ENCODE measurements around the gene MYO1H. TPM values are rescaled to one million over a fixed set of nuclear protein-coding genes. Genes with fewer than 3 reads are reported as not detected.

The MYO1H gene
- total RNA-seq, 2 experiments from 2014 or later = not detected

DNA sequence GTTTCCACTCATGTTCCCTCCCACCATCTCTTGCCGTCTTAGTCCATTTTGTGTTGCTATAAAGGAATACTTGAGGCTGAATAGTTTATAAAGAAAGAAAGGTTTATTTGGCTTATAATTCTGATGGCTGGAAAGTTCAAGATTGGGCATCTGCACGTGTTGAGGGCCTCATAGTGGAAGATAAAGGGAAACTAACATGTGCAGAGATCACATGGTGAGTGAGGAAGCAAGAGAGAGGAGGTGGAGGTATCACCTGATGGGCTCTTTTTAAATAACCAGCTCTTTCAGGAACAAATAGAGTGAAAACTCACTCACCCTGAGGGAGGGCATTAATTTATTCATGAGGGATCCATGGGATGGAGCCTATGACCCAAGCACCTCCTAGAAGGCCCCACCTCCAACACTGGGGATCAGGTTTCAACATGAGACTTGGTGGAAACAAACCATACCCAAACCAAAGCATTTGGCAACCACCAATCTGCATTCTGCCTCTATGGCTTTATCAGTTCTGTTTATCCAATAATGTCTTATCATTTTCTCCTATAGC is 29.5 kb downstream of the MYO1H start:
- no peak overlapping the region for H3K27ac Mint-ChIP-seq
- Histone ChIP-seq H3K27me3 (ENCODE audit: control insufficient read depth in 1 of 2, insufficient read depth in 2 of 2, low read length in 2 of 2) (peaks cover 13 to 17% of the 10 kb centered on the region in 2 experiments), H3K4me1 (ENCODE audit: insufficient read depth, low read length) (no peaks in the 10 kb centered on the region), H3K27ac (ENCODE audit: low read depth in 1 of 2, low read length in 2 of 2) (no peak overlapping the region), H3K36me3 (ENCODE audit: insufficient read depth, low read length) (no peaks in the 10 kb centered on the region), H3K9me3 (ENCODE audit: control insufficient read depth in 1 of 2, insufficient read depth in 1 of 2, low read length in 2 of 2) (no peaks in the 10 kb centered on the region), H3K4me3 (ENCODE audit: low read length) (no peak overlapping the region)
- no peaks in the 10 kb centered on the region for H3K9me3 Mint-ChIP-seq
- TF ChIP-seq, protein P1, sequence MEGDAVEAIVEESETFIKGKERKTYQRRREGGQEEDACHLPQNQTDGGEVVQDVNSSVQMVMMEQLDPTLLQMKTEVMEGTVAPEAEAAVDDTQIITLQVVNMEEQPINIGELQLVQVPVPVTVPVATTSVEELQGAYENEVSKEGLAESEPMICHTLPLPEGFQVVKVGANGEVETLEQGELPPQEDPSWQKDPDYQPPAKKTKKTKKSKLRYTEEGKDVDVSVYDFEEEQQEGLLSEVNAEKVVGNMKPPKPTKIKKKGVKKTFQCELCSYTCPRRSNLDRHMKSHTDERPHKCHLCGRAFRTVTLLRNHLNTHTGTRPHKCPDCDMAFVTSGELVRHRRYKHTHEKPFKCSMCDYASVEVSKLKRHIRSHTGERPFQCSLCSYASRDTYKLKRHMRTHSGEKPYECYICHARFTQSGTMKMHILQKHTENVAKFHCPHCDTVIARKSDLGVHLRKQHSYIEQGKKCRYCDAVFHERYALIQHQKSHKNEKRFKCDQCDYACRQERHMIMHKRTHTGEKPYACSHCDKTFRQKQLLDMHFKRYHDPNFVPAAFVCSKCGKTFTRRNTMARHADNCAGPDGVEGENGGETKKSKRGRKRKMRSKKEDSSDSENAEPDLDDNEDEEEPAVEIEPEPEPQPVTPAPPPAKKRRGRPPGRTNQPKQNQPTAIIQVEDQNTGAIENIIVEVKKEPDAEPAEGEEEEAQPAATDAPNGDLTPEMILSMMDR (IDR thresholded peaks at IDR 0.05) = no peak
- intact Hi-C loops (cut with DNase I, micrococcal nuclease) = no loop called here
- ChIA-PET CTCF (no interaction called here), POLR2A (no interaction called here)
- DNase-seq (no peak), ATAC-seq (ENCODE audit: poor library complexity) (no peak)
- H3K36me3 Mint-ChIP-seq (ENCODE audit: low read depth) = no peaks in the 10 kb centered on the region
- peaks cover 43% of the 10 kb centered on the region for H3K27me3 Mint-ChIP-seq
- H3K4me3 Mint-ChIP-seq = no peak overlapping the region
- H3K4me1 Mint-ChIP-seq (ENCODE audit: low read depth) = no peaks in the 10 kb centered on the region

DNA sequence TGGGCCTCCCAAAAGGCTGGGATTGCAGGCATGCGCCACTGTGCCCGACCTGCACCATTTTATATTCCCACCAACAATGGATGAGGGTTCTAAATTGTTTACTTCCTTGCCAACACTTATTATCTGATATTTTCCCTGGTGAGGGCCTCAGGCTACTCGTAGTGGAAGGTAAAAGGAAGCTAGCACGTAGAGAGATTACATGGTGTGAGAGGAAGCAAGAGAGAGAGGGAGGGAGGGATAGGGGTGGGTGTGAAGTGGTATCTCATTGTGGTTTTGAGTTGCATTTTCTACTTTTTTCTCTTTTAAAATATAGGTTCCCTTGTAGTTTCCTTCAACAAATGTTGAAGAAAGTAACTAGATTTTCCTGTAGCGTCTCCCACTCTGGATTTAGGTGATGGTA is 30.9 kb downstream of the MYO1H start:
- H3K9me3 Mint-ChIP-seq = no peaks in the 10 kb centered on the region
- no peaks in the 10 kb centered on the region for H3K36me3 Mint-ChIP-seq (ENCODE audit: low read depth)
- DNase-seq (no peak), ATAC-seq (ENCODE audit: poor library complexity) (no peak)
- no peak overlapping the region for H3K4me3 ChIP-seq (ENCODE audit: low read length)
- no peak overlapping the region for H3K4me3 Mint-ChIP-seq
- H3K9me3 ChIP-seq (ENCODE audit: control insufficient read depth in 1 of 2, insufficient read depth in 1 of 2, low read length in 2 of 2) = no peaks in the 10 kb centered on the region
- no peaks in the 10 kb centered on the region for H3K36me3 ChIP-seq (ENCODE audit: insufficient read depth, low read length)
- ChIA-PET POLR2A (no interaction called here), CTCF (no interaction called here)
- intact Hi-C loops (cut with DNase I, micrococcal nuclease) = no loop called here
- H3K27ac Mint-ChIP-seq = no peak overlapping the region
- H3K4me1 ChIP-seq (ENCODE audit: insufficient read depth, low read length) = no peaks in the 10 kb centered on the region
- TF ChIP-seq, protein P1 (IDR thresholded peaks at IDR 0.05) = no peak
- H3K27me3 Mint-ChIP-seq = peaks cover 50% of the 10 kb centered on the region
- H3K27me3 ChIP-seq (ENCODE audit: control insufficient read depth in 1 of 2, insufficient read depth in 2 of 2, low read length in 2 of 2) = peaks cover 9 to 13% of the 10 kb centered on the region in 2 experiments
- H3K27ac ChIP-seq (ENCODE audit: low read depth in 1 of 2, low read length in 2 of 2) = no peak overlapping the region
- no peaks in the 10 kb centered on the region for H3K4me1 Mint-ChIP-seq (ENCODE audit: low read depth)

DNA sequence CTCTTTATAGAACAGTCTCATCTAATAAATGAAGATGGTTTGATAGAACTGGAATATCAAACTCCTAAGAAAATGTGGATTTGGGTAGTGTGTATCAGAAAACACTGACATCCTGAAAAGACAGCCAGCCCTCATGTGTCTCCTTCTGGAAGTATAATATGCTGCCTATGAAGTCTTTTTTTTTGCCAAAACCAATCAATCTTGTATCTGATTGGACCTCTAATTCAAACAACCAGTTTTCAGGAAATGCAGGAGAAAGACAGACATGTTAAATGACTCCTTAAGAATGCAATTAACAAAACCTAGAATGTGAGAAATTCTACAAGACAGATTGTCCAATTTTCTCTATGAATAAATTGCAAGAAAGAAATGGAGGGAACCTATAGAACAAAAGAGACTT is 34.3 kb downstream of the MYO1H start:
- Histone ChIP-seq H3K27me3 (ENCODE audit: control insufficient read depth in 1 of 2, insufficient read depth in 2 of 2, low read length in 2 of 2) (peaks cover 5 to 7% of the 10 kb centered on the region in 2 experiments), H3K4me3 (ENCODE audit: low read length) (no peak overlapping the region), H3K4me1 (ENCODE audit: insufficient read depth, low read length) (no peaks in the 10 kb centered on the region), H3K36me3 (ENCODE audit: insufficient read depth, low read length) (no peaks in the 10 kb centered on the region), H3K27ac (ENCODE audit: low read depth in 1 of 2, low read length in 2 of 2) (no peak overlapping the region), H3K9me3 (ENCODE audit: control insufficient read depth in 1 of 2, insufficient read depth in 1 of 2, low read length in 2 of 2) (no peaks in the 10 kb centered on the region)
- Mint-ChIP-seq H3K4me3 (no peak overlapping the region), H3K27ac (no peak overlapping the region), H3K36me3 (ENCODE audit: low read depth) (no peaks in the 10 kb centered on the region), H3K9me3 (no peaks in the 10 kb centered on the region), H3K27me3 (peaks cover 56% of the 10 kb centered on the region), H3K4me1 (ENCODE audit: low read depth) (no peaks in the 10 kb centered on the region)
- ATAC-seq (ENCODE audit: poor library complexity) (no peak), DNase-seq (no peak)
- ChIA-PET CTCF (no interaction called here), POLR2A (no interaction called here)
- TF ChIP-seq, protein P1 (IDR thresholded peaks at IDR 0.05) = no peak
- intact Hi-C loops (cut with DNase I, micrococcal nuclease) = loop anchor here (10.0 kb wide), 1 partner anchor 497 kb away; the partner anchor contains the start of gene DAO (in 2 of the 2)
